NB4 (cell line): ENCODE results near the gene ANXA3.

ENCODE experiments used
- CTCF ChIP-seq: IDR thresholded peaks from one replicate; pipeline ENCODE4 v1.5.1; 2012; ENCODE audit warnings: low read depth, low read length
- MAX ChIP-seq: IDR thresholded peaks from 2 replicates; pipeline ENCODE4 v1.6.1; 2011; ENCODE audit warnings: low read depth, low read length
- MYC ChIP-seq: IDR thresholded peaks from 2 replicates; pipeline ENCODE4 v1.6.1; 2011; ENCODE audit warnings: low read depth, low read length
- POLR2A ChIP-seq: IDR thresholded peaks from 2 replicates; pipeline ENCODE4 v1.6.1; 2011; ENCODE audit warnings: mild to moderate bottlenecking; ENCODE audit not compliant: insufficient read length; ENCODE audit errors: extremely low read depth

- TF ChIP-seq CTCF (no peak), POLR2A (no peak), MAX (no peak), MYC (no peak)
Observed at GRCh38 chr4:78578674-78579425, 27.3 kb downstream of the ANXA3 start.
